Activated T-cell treated with anti-CD3 and anti-CD28 coated beads for 1 hour (primary cell): ENCODE measurements around the gene MASP2.
"Not testable (repeated sequence)": the region's sequence is repeated elsewhere in the genome, so short reads cannot be mapped to it uniquely, and the experiment has no call there.

ENCODE experiments used
- DNase-seq: peaks from one replicate; pipeline ENCODE4 v3.0.0-alpha.2; 2020; ENCODE audit warnings: low read depth

The MASP2 gene

DNA sequence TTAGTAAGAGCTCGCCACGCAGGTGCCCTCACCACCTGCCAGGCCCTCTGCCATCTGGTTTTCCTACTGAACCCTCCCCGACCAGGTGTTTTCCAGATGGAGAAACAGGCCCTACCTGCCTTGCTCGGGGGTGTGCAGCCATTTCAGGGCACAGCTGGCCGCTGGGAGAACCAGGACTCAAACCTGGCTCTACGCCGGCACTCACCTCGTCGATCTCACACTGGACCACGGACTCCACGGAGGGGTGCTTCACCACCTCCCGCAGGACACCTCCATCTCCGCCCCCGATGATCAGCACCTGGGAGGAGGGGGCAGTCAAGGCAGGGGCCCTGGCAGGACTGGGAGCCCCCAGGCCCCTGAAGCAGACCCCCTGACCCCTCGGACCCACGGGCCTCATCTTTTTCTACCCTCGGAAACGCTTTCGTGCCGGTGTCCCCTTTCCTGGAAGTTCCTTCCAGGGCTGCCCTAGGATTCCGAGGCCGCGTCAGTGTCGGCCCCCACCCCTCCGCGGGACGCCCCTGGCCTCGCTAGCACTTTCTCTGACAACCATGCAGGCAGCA is 11.6 kb upstream of the MASP2 start:
- DNase-seq, result no peak

DNA sequence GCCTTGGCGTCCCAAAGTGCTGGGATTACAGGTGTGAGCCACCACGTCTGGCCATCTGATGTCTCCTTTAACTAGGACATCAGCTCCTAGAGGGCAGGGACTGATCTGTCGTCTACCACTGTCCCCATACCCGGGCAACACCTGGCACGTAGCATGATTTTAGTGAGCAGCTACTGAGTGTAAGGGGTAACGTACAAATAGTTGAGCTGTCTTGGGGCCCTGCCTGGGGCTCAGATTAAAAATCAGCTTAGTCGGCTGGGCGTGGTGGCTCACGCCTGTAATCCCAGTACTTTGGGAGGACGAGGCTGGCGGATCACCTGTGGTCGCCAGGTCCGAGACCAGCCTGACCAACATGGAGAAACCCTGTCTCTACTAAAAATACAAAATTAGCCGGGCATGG is 11.0 kb upstream of the MASP2 start:
- DNase-seq, result no peak

DNA sequence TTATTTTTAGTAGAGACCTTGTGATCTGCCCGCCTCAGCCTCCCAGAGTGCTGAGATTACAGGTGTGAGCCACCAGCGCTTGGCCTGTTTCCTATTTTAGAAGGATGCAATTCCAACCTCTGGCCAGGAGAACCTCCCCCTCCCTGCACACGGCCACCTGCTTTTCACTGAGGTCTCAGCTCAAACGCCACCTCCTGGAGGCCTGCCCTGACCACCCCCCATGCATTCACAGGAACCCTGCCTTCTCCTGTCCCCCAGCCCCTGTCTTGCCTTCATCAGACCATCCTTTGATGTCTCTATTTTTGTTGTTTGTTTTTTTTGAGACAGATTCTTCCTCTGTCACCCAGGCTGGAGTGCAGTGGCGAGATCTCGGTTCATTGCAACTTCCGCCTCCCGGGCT is 10.4 kb upstream of the MASP2 start:
- DNase-seq, result no peak

DNA sequence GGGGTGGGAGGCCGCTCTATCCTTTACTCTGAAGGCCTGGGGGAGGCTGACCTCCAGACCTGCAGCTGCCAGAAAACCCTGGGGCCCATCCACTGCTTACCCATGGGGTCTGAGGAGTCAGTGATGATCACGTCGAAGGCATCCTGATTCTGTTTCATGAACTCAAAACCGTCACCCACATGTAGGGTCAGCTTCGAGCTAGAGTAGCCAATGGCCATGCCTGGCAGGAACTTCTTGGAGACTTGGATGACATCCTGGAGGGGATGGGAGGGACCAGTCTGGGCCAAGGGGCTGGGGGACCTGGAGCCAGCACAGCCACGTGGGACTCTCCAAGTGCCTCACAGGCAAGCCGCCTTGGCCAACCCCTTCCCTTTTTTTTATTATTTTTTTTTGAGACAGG is 9.5 kb upstream of the MASP2 start:
- no peak for DNase-seq

DNA sequence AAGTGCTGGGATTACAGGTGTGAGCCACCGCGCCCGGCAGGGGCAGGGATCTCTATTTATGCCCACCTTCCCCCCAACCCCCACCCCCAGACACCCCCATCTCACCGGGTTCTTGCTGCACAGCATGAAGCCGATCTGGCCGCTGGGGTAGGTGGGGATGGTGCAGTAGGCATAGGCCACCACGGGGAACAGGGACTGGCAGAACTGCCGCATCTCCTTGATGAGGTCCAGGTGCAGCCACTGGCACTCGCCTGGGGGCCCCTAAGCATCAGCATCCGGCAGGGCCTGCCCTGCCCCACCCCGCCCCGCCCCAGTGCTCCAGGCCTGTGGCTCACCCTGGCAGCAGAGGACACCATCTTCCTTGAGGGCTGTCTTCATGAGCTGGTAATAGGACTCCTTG is 8.6 kb upstream of the MASP2 start:
- DNase-seq, result no peak

DNA sequence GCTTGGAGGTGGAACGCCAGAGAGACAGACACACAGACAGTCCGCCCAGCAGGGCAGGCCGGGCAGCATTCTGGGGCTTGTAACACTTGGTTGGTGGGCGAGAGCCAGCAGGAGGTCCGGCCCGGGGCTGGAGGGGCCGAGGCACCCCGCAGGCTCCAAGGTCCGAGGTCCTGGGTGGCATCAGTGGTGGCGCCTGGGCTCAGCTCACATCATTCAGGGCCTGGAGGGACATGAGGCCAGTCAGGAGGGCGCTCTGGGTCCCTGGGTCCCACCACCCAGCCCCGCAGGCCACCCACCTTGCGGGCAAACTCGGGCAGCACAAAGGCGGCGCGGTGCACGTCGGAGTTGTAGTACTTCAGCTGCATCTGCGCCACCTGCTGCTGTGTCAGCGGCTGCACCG is 7.6 kb upstream of the MASP2 start:
- no peak for DNase-seq

DNA sequence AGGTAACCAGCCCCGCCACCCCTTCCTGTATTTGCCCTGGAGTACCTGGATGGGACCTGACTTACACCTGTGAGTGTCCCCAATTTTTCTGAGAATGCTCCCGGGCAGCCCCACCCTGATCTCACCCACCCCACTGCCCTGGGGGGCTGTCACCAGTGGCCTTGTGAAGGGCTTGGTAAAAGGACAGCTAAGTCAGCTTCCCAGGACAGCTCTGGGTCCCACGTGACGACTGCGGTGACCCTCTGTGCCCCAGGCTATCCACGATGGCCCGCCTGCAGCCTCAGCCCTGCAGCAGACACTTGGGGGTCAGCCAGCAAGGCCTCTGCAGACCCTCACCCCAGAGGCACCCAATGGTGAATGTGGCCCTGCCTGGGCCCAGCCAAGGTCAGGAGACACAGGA is 7.1 kb upstream of the MASP2 start:
- no peak for DNase-seq

DNA sequence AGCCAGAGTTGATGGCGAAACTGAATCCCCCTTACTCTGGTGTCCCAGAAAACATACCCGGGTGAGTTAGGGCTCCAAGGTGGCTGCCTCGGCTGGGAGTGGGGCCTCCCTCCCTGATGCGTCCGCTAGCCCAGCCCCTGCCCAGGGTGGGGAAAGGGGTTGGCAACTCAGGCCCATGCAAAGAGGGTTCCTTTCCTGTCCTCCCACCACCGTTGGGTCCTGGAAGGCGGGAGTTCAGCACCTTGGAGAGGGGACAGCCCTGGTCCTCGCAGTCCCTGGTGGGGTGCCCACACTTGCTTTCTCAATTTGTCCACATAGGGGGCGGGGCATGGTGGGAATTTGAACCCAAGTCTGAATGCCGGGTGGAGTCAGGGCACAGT is 6.7 kb upstream of the MASP2 start:
- DNase-seq, result no peak

DNA sequence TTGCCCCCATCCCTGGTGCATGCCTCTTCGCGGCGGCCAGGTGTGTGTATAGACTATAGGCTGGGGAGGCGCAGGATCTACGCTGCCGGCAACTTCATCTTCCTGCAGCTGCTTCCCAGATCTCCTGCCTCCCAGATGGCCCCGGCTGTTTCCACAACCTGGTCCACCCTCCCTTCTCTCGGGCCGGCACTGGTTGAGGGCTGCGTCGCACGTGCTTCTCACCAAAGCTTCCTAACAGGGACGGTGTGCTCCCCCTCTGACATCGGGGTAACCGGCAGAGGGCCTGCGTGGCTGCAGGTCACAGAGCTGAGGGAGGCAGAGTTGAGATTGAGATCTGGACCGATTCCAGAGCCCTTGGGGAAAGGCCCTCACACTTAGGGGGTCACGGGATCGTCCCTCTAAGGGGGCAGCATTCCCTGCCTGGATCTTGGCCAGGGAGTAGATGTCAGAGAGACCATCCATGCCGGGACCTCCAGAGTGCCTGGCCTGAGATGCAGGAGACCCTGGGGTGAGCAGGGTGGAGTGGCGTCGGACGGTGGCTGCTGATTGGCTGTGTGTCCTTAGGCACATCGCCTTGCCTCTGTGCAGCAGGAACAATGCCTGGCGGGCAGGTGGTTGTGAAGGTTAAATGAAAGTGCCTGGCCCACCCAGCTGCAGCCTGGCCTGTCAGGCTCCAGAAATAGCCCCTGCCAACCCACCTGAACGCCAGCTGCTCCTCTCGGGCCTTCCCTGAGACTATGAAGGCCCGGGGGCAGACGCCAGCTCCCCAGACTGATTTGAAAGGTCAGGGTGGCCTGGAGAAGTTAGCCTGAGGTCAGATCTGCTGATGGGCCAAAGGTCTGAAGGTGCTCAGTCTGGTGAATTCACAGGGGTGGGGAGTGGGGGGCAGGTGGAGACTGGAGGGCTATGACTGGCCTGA is 6.1 kb upstream of the MASP2 start:
- no peak for DNase-seq

DNA sequence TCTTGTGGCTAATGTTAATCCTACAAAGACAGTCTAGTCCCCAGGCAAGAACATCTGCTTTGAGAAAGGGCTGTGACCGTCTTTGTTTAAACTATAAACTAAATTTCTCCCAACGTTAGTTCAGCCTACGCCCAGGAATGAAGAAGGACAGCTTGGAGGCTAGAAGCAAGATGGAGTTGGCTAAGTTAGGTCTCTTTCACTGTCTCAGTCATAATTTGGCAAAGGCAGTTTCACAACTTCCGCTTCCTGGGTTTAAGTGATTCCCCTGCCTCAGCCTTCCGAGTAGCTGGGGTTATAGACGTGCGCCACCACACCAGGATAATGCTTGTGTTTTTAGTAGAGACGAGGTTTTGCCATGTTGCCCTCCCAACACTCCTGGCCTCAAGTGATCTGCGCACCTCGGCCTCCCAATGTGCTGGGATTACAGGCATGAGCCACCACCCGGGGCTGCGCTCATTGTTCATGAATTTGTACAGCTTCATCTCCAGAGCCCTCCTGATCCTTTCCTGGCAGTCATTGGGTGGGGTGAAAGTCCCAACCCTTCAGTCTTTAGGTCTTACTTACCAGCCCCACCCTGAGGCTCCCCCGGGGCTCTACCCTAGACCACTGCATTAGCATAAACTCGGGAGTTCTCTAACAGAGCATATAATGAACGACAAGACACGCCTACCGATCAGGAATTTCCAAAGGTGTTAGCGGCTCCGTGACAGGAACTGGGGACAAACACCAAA is 4.9 kb upstream of the MASP2 start:
- DNase-seq, result no peak

DNA sequence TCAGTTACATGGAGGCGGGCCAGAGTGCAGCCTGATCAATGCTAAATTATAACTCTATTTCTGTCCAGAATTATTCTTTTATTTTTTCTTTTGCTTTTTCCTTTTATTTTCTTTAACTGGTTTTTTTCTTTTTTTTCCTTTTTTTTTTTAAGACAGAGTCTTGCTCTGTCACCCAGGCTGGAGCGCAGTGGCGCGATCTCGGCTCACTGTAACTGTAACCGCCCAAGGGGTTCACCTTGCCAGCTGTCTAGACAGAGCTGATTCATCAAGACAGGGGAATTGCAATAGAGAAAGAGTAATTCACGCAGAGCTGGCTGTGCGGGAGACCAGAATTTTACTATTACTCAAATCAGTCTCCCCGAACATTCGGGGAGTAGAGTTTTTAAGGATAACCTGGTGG is 4.1 kb upstream of the MASP2 start:
- DNase-seq, result not testable (repeated sequence)

DNA sequence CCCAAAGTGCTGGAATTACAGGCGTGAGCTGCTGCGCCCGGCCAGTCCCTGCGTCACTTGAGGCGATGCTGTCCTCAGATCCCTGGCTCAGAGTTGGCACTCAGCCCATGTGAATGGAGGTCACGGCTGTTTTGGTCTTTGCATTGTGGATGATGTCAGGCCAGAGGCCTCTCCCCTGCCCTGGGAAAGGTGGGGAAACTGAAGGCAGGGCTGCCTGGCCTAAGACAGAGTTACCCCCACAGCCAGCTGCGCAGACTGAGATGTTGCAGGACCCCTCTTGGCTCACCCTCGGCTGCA is 821 bp downstream of the MASP2 start:
- no peak for DNase-seq

DNA sequence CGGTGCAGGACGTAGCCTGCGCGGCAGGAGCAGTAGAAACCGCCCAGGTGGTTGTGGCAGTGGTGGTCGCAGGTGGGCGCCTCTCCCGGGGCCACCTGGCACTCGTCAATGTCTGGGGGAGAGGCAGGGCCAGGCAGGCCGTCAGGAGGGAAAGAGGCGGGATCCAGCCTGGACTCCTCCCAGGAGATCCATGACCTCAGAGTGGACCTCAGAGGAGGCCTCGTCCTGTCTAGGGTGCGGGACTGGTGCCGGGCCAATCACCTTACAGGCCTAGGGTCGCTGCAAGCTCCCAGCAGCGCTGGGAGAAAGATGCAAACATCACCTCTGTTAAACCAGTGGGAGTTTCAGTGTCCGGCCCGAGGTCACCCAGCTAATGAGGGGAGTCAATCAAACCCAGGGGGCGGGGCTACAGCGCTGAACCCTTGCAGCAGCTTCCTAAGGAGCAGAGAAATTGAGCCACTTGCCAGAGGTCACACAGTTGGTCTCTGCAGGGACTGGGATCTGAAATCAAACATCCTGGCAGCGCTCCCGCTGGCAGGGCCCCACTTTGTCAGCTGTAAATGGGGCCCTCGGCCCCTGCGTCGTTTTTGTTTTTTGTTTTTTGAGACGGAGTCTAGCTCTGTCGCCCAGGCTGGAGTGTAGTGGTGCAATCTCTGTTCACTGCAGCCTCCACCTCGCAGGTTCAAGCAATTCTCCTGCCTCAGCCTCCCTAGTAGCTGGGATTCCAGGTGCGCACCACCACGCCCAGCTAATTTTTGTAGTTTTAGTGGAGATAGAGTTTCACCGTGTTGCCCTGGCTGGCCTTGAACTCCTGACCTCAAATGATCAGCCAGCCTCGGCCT is 1.4 kb downstream of the MASP2 start:
- DNase-seq, result no peak

DNA sequence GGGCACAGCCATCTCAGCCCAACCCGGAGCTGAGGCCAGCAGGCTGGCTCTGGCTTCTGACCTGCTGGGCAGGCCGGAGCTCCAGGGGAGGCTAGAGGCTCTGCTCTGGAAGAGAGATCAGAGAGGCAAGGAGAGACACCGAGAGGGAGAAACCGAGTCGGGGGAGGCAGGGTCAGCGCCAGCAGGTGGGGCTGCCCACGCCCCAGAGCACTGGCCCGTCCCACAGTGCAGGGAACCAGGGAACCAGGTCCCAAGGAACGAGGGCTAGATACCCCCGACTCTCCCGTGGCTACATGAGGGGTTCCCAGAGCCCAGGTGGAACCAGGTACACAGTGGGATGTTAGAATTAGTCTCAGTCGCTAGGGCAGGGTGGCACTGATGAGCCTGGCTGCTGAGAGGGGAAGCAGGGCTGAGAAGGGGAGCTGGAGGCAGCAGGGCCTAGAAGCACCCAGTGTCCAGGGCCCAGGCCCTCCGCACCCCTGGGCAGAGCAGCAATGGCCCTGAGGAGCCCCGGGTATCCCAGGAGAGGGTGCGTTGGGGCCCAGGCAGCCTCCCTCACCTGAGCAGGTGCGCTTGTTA is 2.1 kb downstream of the MASP2 start:
- DNase-seq, result no peak

DNA sequence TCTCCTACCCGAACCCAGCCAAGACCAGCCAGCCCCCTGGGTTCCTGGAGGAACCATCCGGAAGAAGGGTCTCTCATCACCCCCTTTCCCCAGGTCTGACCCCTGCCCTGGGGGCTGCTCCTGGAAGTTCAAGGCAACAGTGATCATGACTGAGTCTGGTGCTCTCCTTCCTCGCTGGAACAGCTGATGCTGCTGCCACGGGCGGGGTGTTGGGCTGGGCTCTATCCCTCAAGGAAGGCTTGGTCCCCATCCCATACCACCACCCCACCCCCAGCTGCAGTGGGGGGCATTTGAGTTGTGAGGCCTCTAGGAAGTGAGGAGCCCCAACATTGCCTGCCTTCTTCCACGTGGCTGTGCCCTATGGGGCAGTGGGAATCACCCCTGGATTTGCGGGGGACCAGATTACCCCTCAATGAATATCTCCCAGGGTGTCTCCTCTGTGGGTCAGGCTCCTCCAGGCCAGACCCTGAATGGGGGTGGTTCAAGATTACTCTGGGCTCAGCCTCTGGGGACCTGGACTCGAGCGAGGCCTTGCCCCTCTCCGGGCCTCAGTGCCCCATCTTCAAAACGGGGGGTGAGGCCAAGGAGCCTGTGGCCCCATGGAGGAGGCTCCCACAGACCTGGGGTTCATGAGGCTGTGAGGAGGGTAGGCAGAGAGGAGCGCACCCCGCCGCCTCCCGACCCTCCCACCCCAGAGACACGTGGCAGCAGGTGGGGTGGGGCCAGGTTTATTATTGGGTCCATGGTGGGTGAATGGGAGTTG is 2.8 kb downstream of the MASP2 start:
- DNase-seq, result no peak

DNA sequence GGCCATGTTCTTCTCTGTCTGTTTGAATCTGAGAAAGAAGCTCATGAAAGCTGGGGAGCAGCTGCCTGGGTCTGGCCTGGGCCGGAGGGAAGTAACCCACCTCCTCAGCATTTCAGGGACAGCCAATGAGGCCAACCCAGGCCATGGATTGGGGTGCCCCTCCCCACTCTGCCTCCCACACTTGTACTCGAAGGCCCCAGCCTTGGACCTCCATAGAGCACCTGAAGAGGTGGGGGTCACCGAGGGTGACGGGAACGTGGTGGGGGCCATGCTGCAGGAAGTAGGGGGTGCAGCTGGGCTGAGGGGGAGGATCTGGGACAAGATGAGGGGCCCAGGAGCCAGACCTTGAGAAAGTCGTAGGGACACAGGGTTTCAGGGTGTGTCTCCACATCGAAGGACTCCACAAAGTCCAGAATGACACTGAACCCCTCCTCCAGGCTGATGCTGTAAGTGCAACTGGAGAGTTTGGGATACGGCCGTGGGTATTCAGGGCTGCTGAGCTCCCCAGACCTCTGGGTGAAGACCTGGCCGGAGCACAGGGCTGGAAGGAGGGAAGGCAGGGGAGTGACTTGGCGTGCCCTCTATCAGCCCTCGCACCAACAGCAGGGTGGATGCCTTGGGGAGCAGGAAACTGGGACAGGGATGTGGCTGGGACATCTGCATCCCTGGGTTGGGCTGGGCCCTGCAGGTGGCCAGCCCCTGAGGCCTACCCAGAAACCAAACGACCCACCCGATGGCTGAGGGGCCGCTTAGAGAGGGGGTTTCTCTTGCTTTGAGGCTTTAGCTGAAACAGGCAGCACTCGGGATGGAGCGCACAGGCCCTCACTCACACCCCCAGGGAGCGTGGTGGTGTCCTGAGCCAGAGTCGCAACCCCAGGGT is 3.8 kb downstream of the MASP2 start:
- no peak for DNase-seq

DNA sequence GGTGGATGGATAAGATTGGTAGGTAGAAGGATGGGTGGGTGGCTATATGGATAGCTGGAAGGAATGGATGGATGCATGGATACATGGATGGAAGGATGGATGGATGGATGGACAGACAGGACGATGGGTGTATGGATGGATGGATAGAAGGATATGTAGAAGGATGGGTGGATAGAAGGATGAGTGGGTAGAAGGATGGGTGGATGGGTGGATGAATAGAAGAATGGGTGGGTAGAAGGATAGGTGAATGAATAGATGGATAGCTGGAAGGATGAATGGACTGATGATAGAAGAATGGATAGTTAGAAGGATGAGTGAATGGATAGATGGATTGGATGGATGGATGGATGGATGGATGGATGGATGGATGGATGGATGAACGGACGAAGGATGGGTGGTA is 5.0 kb downstream of the MASP2 start:
- no peak for DNase-seq

DNA sequence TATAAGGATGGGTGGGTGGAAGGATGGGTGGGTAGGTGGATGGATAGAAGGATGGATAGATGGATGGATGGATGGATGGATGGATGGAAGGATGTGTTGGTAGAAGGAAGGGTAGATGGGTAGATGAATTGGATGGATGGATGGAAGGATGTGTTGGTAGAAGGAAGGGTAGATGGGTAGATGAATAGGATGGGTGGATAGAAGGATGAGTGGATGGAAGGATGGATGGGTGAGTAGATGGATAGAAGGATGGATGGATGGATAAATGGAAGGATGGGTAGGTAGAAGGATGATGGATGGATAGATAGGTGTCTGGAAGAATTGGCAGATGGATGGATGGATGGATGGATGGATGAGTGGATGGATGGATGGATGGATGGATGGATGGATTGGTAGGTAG is 6.0 kb downstream of the MASP2 start:
- no peak for DNase-seq

DNA sequence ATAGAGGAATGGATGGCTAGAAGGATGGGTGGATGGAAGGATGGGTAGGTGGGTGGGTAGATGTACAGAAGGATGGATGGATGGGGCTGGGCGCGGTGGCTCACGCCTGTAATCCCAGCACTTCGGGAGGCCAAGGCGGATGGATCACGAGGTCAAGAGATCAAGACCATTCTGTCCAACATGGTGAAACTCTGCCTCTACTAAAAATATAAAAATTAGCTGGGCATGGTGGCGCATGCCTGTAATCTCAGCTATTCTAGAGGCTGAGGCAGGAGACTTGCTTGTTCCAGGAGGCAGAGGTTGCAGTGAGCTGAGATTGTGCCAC is 7.0 kb downstream of the MASP2 start:
- DNase-seq, result not testable (repeated sequence)

DNA sequence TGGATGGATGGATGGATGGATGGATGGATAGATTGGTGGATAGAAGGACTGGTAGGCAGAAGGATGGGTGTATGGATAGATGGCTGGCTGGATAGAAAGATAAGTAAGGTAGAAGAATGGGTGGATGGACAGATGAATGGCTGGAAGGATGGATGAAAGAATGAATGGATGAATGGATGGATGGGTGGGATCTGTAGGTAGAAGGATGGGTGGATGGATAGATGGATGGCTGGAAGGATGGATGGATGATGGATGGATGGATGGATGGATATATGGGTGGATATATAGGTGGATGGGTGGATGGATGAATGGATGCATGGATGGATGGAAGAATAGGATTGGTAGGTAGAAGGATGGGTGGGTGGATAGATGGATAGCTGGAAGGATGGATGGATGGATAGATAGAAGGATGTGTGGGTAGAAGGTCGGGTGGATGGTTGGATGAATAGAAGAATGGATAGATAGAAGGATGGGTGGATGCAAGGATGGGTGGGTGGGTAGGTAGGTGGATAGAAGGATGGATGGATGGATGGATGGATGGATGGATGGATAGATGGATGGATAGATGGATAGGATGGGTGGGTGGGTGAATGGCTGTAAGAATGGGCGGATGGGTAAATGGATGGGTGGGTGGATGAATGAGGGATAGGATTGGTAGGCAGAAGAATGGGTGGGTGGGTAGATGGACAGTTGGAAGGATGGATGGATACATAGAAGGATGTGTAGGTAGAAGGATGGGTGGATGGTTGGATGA is 7.5 kb downstream of the MASP2 start:
- DNase-seq, result no peak
